SK-N-SH (cell line): ENCODE measurements around the gene NDFIP1. TPM values are rescaled to one million over a fixed set of nuclear protein-coding genes. Genes with fewer than 3 reads are reported as not detected.

ENCODE experiments used
- CTCF ChIA-PET: fragments of 300-600, 350-600 bp; formaldehyde crosslinking; extraction: SDS; loops from one replicate; lab custom pipeline; 2021; lab: Yijun Ruan, JAX
- POLR2A ChIA-PET: fragments of 350-600 bp; sonication (Branson Sonifier 250); formaldehyde crosslinking; extraction: SDS; loops from one replicate; lab custom pipeline; 2020; ENCODE audit warnings: antibody characterized with exemption, inconsistent platforms; lab: Yijun Ruan, JAX
- DNase-seq: peaks from one replicate; pipeline ENCODE4 v3.0.0; 2012
- H2AFZ ChIP-seq: fragments of 200-600 bp; sonication (generic); 2 replicates; pipeline ENCODE4 v1.8.1; 2016; ENCODE audit warnings: antibody characterized with exemption, mild to moderate bottlenecking, low read depth
- H3F3A ChIP-seq: fragments of 200-600 bp; sonication (generic); replicated peaks from 2 replicates; pipeline ENCODE3; 2016; ENCODE audit warnings: antibody characterized with exemption, mild to moderate bottlenecking; ENCODE audit not compliant: insufficient read depth
- H3K27ac ChIP-seq, 2 experiments: fragments of 200-500 bp in 1 of 2; fragments of 200-600 bp in 1 of 2; sonication (Bioruptor generic) in 1 of 2; sonication (generic), shearing (Covaris generic) in 1 of 2; 2 replicates each; pipeline versions ENCODE4 v1.5.1 to v1.6.1; 2014 to 2016; ENCODE audit warnings: low read depth in 2 of 2, inconsistent platforms in 1 of 2, low read length in 1 of 2, mild to moderate bottlenecking in 1 of 2, mixed read lengths in 1 of 2
- H3K27me3 ChIP-seq: fragments of 200-600 bp; sonication (generic), shearing (Covaris generic); 2 replicates; pipeline ENCODE4 v1.6.1; 2016; ENCODE audit warnings: mixed run types; ENCODE audit not compliant: insufficient read depth
- H3K36me3 ChIP-seq, 2 experiments: fragments of 200-500 bp in 1 of 2; fragments of 200-600 bp in 1 of 2; sonication (Bioruptor generic) in 1 of 2; sonication (generic) in 1 of 2; replicated peaks in 1 of 2; 2 replicates each; pipeline versions ENCODE3 to v1.5.1; 2014 to 2016; ENCODE audit warnings: low read length in 1 of 2, mild to moderate bottlenecking in 1 of 2; ENCODE audit not compliant: insufficient read depth in 2 of 2, control insufficient read depth in 1 of 2
- H3K4me1 ChIP-seq, 2 experiments: fragments of 200-500 bp in 1 of 2; fragments of 200-600 bp in 1 of 2; sonication (Bioruptor generic) in 1 of 2; sonication (generic), shearing (Covaris generic) in 1 of 2; 2 replicates each; pipeline versions ENCODE4 v1.5.1 to v1.6.1; 2014 to 2016; ENCODE audit warnings: low read depth in 1 of 2, low read length in 1 of 2, mixed run types in 1 of 2; ENCODE audit not compliant: insufficient read depth in 2 of 2, control insufficient read depth in 1 of 2
- H3K4me2 ChIP-seq: fragments of 200-600 bp; sonication (generic), shearing (Covaris generic); 2 replicates; pipeline ENCODE4 v1.6.1; 2017; ENCODE audit warnings: mixed run types
- H3K4me3 ChIP-seq, 2 experiments: fragments of 200-500 bp in 1 of 2; fragments of 200-600 bp in 1 of 2; sonication (Bioruptor generic) in 1 of 2; sonication (generic), shearing (Covaris generic) in 1 of 2; 2 replicates each; pipeline versions ENCODE4 v1.5.1 to v1.8.1; 2014 to 2016; ENCODE audit warnings: low read depth in 2 of 2, inconsistent platforms in 1 of 2, low read length in 1 of 2, mild to moderate bottlenecking in 1 of 2, mixed read lengths in 1 of 2, moderate library complexity in 1 of 2
- H3K79me2 ChIP-seq: fragments of 200-600 bp; sonication (generic); 2 replicates; pipeline ENCODE4 v1.8.1; 2017; ENCODE audit warnings: mild to moderate bottlenecking; ENCODE audit not compliant: insufficient read depth
- H3K9ac ChIP-seq: fragments of 200-600 bp; sonication (generic); 2 replicates; pipeline ENCODE4 v1.6.1; 2017; ENCODE audit warnings: mixed run types
- H3K9me2 ChIP-seq: fragments of 200-600 bp; sonication (generic); 2 replicates; pipeline ENCODE4 v1.6.1; 2017; ENCODE audit warnings: mixed run types
- H3K9me3 ChIP-seq: fragments of 200-600 bp; sonication (generic); 2 replicates; pipeline ENCODE4 v1.6.1; 2017; ENCODE audit warnings: mixed run types, mild to moderate bottlenecking, moderate library complexity
- H4K20me1 ChIP-seq: fragments of 200-600 bp; sonication (generic); 2 replicates; pipeline ENCODE4 v1.6.1; 2017; ENCODE audit warnings: mild to moderate bottlenecking, mixed run types; ENCODE audit not compliant: insufficient read depth
- CHD2 ChIP-seq: fragments of 150-350 bp; IDR thresholded peaks from 2 replicates; pipeline ENCODE4 v1.6.1; 2018; ENCODE audit warnings: low read length; ENCODE audit not compliant: partially characterized antibody
- ELF1 ChIP-seq: IDR thresholded peaks from 2 replicates; pipeline ENCODE4 v1.4.0; 2012
- EP300 ChIP-seq, 2 experiments: IDR thresholded peaks; 2 replicates each; pipeline versions ENCODE4 v1.4.0 to v1.6.1; 2012; ENCODE audit warnings: borderline replicate concordance in 1 of 2, low read depth in 1 of 2, low read length in 1 of 2
- FOSL2 ChIP-seq: IDR thresholded peaks from 2 replicates; pipeline ENCODE4 v1.4.0; 2012; ENCODE audit warnings: low read depth, mild to moderate bottlenecking, moderate library complexity, borderline replicate concordance
- GATA2 ChIP-seq: sonication (generic); formaldehyde crosslinking; IDR thresholded peaks from 2 replicates; pipeline ENCODE4 v1.5.0; 2020; ENCODE audit warnings: mild to moderate bottlenecking, missing genetic modification reagents
- JUND ChIP-seq: IDR thresholded peaks from 2 replicates; pipeline ENCODE4 v1.4.0; 2012
- NFIC ChIP-seq: IDR thresholded peaks from 2 replicates; pipeline ENCODE4 v1.4.0; 2012; ENCODE audit warnings: borderline replicate concordance
- NRF1 ChIP-seq: IDR thresholded peaks from 2 replicates; pipeline ENCODE4 v1.6.1; 2012; ENCODE audit warnings: low read depth, mild to moderate bottlenecking, low read length
- POLR2AphosphoS5 ChIP-seq: IDR thresholded peaks from 2 replicates; pipeline ENCODE4 v1.6.1; 2012; ENCODE audit warnings: low read depth, low read length
- REST ChIP-seq: IDR thresholded peaks from 2 replicates; pipeline ENCODE4 v1.6.1; 2012; ENCODE audit warnings: mild to moderate bottlenecking, low read depth, low read length, moderate library complexity
- RFX5 ChIP-seq: IDR thresholded peaks from 2 replicates; pipeline ENCODE4 v1.6.1; 2012; ENCODE audit warnings: mild to moderate bottlenecking, improper control_type of control experiment, low read length
- RXRA ChIP-seq: IDR thresholded peaks from 2 replicates; pipeline ENCODE4 v1.4.0; 2012; ENCODE audit warnings: low read depth, mild to moderate bottlenecking, borderline replicate concordance
- SIN3A ChIP-seq: IDR thresholded peaks from 2 replicates; pipeline ENCODE4 v1.6.1; 2012; ENCODE audit warnings: low read depth, mild to moderate bottlenecking, low read length, moderate library complexity, borderline replicate concordance
- SMC3 ChIP-seq: IDR thresholded peaks from 2 replicates; pipeline ENCODE4 v1.6.1; 2012; ENCODE audit warnings: low read depth, low read length, improper control_type of control experiment
- TCF12 ChIP-seq: IDR thresholded peaks from 2 replicates; pipeline ENCODE4 v1.4.0; 2012
- TEAD4 ChIP-seq: IDR thresholded peaks from 2 replicates; pipeline ENCODE4 v1.4.0; 2012; ENCODE audit warnings: mild to moderate bottlenecking, borderline replicate concordance; ENCODE audit not compliant: insufficient read depth
- WGBS: methylation state at CpG from one replicate; pipeline ENCODE4 v1.1.6; 2017; ENCODE audit warnings: low lambda C conversion rate; 5-methylcytosine and 5-hydroxymethylcytosine counted together
- polyA plus RNA-seq, 3 experiments: library from polyadenylated mRNA; depleted of rRNA; stranded (reverse); fragments of >200 nt; gene quantifications; 2 replicates each; pipeline ENCODE4 v1.2.3, GENCODE V29; 2012
- TF ChIP-seq, protein P1 (sequence below): IDR thresholded peaks from 2 replicates; pipeline ENCODE4; 2012
- TF ChIP-seq, protein P2 (sequence below): IDR thresholded peaks from 2 replicates; pipeline ENCODE4 v1.4.0; 2012; ENCODE audit warnings: low read depth, borderline replicate concordance
- TF ChIP-seq, protein P3 (sequence below): IDR thresholded peaks from 2 replicates; pipeline ENCODE4 v1.4.0; 2012; ENCODE audit warnings: low read depth

The NDFIP1 gene
- polyA plus RNA-seq, 1 of the 3 experiments (the other 2 are of a cell fraction) = 40.0 TPM

- Histone ChIP-seq H3K9ac (no peak overlapping the region), H2AFZ (no peak overlapping the region), H3K4me3 (no peak overlapping the region), H3K9me3 (no peaks in the 10 kb centered on the region), H3F3A (no peaks in the 10 kb centered on the region), H3K9me2 (no peaks in the 10 kb centered on the region), H3K4me2 (no peak overlapping the region), H3K27me3 (no peaks in the 10 kb centered on the region), H3K4me1 (peaks cover 0 to 4% of the 10 kb centered on the region in 2 experiments; a peak in 1 of 4 replicates), H3K27ac (no peak overlapping the region), H3K36me3 (no peaks in the 10 kb centered on the region), H3K79me2 (no peaks in the 10 kb centered on the region), H4K20me1 (no peaks in the 10 kb centered on the region)
- no peak for DNase-seq
- TF ChIP-seq ELF1 (no peak), GATA2 (CRISPR knock-in tag) (no peak), SMC3 (no peak), JUND (no peak), RFX5 (no peak), NRF1 (no peak), CHD2 (no peak), TCF12 (no peak), RXRA (no peak), TEAD4 (no peak), SIN3A (no peak), FOSL2 (no peak), EP300 (IDR thresholded peaks at IDR 0.05; ENCODE audit: borderline replicate concordance in 1 of 2, low read depth in 1 of 2, low read length in 1 of 2) (no peak), POLR2AphosphoS5 (no peak)
- TF ChIP-seq, protein P1, sequence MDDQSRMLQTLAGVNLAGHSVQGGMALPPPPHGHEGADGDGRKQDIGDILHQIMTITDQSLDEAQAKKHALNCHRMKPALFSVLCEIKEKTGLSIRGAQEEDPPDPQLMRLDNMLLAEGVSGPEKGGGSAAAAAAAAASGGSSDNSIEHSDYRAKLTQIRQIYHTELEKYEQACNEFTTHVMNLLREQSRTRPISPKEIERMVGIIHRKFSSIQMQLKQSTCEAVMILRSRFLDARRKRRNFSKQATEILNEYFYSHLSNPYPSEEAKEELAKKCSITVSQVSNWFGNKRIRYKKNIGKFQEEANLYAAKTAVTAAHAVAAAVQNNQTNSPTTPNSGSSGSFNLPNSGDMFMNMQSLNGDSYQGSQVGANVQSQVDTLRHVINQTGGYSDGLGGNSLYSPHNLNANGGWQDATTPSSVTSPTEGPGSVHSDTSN = no peak
- TF ChIP-seq, protein P2, sequence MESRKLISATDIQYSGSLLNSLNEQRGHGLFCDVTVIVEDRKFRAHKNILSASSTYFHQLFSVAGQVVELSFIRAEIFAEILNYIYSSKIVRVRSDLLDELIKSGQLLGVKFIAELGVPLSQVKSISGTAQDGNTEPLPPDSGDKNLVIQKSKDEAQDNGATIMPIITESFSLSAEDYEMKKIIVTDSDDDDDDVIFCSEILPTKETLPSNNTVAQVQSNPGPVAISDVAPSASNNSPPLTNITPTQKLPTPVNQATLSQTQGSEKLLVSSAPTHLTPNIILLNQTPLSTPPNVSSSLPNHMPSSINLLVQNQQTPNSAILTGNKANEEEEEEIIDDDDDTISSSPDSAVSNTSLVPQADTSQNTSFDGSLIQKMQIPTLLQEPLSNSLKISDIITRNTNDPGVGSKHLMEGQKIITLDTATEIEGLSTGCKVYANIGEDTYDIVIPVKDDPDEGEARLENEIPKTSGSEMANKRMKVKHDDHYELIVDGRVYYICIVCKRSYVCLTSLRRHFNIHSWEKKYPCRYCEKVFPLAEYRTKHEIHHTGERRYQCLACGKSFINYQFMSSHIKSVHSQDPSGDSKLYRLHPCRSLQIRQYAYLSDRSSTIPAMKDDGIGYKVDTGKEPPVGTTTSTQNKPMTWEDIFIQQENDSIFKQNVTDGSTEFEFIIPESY = no peak
- ChIA-PET POLR2A (no interaction called here), CTCF (no interaction called here)
- WGBS = 95% methylated on average over 15 of the region's 15 CpGs
These were observed 83.9 kb downstream of the NDFIP1 start for GRCh38 chr5:142192286-142193113.

GRCh38 chr5:142193114-142193428 is 84.5 kb downstream of the NDFIP1 start:
- WGBS = 93% methylated on average over 7 of the region's 7 CpGs
- H3K27ac ChIP-seq = no peak overlapping the region
- H3K4me2 ChIP-seq = no peak overlapping the region
- H3K36me3 ChIP-seq = no peaks in the 10 kb centered on the region
- no peak for DNase-seq
- H3F3A ChIP-seq = no peaks in the 10 kb centered on the region
- H3K9ac ChIP-seq = no peak overlapping the region
- no peaks in the 10 kb centered on the region for H3K79me2 ChIP-seq
- POLR2A ChIA-PET = no interaction called here
- no peak overlapping the region for H2AFZ ChIP-seq
- H3K27me3 ChIP-seq = no peaks in the 10 kb centered on the region
- H3K9me3 ChIP-seq = no peaks in the 10 kb centered on the region
- no peaks in the 10 kb centered on the region for H4K20me1 ChIP-seq
- H3K4me1 ChIP-seq = no peaks in the 10 kb centered on the region; a peak in 1 of 4 replicates
- no peaks in the 10 kb centered on the region for H3K9me2 ChIP-seq
- H3K4me3 ChIP-seq = no peak overlapping the region
- CTCF ChIA-PET = no interaction called here
- TF ChIP-seq, protein P3, sequence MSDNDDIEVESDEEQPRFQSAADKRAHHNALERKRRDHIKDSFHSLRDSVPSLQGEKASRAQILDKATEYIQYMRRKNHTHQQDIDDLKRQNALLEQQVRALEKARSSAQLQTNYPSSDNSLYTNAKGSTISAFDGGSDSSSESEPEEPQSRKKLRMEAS = no peak
- TF ChIP-seq GATA2 (CRISPR knock-in tag) = no peak
- no peak for TF ChIP-seq NFIC
- TF ChIP-seq TCF12 = no peak
- TF ChIP-seq, protein P1 = no peak
- no peak for TF ChIP-seq REST
- TF ChIP-seq FOSL2 = no peak
